NK-92 (cell line): ENCODE measurements around the gene CCDC187.
"Not testable (repeated sequence)": the region's sequence is repeated elsewhere in the genome, so short reads cannot be mapped to it uniquely, and the experiment has no call there.

Source experiments
- DNase-seq: peaks from one replicate; lab custom pipeline; 2025; ENCODE audit not compliant: unreplicated experiment; lab: John Stamatoyannopoulos, UW

The CCDC187 gene

DNA sequence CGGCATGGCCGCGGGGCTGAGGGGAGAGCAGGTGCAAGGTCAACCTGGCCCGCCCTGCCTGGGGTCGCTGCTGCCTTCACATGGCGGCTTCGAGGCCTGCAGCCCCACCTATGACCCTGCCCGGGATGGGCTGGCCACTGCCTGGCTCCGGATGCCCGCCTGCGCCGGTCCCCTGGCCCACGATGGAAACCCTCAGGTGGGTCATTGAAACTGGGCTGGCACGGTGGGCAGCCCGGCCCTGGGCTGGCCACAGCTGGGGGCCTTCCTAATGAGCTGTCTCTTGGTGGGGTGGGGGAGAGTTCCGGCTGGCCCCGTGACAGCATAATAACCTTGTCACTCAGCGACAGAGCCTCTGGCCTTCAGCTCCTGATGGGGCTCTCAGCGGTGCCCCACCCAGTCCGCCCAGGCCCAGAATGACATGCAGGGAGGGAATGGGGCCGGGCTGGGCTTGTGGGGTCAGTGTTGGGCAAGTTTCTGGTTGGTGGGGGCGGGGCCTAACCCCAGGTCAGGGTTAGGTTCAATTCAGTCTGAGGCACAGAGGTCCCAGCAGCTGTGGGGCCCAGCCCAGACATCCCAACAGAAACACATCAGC is at the start of gene CCDC187:
CCDC187 (minus strand) TSS at position 270 of the 592 bp plus-strand sequence; CDS start at position 6, 264 bp downstream.
- no peak for DNase-seq

DNA sequence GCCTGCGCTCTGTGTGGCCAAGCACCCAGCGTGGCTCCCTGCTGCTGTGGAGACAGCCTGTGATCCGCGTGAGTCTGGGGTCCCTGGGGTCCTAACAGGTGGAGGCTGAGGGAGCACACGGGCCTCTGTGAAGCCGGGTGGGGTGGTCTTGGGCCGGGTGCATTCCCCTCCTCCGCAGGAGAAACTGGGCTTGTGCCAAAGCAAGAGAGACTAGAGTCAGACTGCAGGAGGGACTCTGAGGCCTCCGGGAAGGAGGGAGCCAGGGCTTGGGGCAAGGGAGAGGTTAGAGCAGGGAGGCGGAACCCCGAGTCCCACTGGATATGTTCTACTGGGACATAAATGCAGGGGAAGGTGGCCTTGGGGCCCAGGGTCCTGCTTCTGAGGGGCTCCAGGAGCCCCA is 49.2 kb upstream of the CCDC187 start:
- no peak for DNase-seq

DNA sequence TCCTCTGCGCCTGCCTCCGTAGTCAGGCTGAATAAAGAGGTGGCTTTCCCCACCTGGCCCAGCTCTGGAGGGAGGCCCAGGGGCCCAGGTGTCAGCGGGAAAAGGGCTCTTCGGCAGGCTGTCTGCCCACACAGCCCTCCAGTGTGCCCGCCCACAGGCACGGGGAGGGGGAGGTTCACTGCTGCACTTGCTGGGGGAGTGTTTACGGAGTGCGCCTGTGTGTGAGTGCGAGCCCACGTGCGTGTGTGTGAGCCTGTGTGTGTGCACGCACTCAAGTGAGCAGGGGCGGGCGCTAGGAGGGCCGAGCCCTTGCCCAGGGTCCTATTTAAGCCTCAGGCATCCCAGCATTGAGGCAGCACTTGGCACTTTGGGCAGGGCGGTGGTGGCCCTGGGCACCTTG is 48.8 kb upstream of the CCDC187 start:
- no peak for DNase-seq

DNA sequence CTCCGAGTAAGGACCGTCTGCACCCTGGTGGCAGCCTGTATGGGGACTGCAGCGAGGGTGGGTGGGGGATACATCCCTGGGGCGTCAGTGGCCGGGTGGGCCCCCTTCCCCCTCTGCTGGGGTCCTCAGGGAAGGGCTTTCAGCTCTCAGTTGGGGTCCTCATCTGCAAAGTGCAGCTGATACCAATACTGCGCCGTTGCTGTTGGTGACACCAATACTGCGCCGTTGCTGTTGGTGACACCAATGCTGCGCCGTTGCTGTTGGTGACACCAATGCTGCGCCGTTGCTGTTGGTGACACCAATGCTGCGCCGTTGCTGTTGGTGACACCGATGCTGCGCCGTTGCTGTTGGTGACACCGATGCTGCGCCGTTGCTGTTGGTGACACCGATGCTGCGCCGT is 48.0 kb upstream of the CCDC187 start:
- DNase-seq: not testable (repeated sequence)

DNA sequence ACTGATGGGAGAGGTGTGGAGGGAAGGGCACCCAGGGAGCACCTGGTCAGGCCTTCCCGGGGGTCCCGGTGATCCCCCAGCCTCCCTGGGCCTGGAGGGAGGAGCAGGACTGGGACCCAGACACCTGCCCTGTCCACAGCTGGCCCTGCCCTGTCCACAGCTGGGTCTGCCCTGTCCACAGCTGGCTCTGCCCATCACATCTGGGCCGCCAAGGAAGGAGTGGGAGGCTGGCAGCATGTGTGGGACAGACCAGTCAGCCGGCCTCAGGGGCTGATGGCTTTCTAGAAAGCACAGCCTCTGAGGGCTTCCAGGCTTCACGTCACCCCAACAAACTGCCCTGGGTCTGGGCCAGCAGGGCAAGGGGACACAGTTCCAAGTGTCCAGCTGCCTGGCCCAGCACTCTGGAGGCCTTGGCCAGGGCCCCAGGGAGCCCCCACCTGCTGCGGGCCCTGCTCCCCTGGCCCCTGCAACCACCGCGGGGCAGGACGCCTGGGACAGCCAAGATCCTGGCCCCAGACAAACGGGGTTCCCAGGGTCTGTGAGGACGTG is 47.4 kb upstream of the CCDC187 start:
- DNase-seq: no peak

DNA sequence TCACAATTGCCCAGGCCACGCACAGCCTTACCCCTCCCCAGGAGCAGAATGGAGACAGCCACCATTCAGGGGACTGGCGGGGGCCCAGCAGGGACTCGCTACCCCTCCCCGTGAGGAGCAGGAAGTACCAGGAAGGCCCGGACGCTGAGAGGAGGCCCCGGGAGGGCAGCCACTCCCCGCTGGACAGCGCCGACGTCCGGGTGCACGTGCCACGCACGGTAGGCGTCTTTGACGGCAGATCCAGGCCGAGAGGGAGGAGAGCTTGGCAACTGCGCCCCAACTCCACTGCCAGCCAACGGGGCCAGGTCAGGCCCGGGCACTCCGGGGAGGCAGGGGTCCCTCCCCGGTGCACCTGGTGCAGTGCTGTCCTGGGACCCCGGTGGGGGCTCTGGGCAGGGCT is 45.7 kb upstream of the CCDC187 start:
- DNase-seq: no peak

DNA sequence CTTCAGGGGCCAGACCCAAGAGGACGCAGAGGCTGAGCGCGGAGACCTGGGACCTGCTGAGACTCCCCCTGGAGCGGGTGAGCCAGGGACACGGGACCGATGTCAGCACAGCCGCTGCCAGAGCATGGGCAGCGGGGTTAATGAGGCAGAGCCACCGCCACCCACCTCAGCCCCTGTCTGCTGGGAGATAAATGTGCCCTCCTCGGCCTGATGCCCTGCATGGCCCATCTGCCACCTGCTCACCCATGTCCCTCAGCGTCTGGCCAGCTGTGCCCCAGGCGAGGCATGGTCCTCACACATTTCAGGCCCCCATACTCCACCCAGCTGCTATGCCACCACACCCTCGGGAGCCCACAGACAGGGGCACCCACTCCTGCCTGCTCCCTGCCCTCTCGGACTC is 44.8 kb upstream of the CCDC187 start:
- no peak for DNase-seq

DNA sequence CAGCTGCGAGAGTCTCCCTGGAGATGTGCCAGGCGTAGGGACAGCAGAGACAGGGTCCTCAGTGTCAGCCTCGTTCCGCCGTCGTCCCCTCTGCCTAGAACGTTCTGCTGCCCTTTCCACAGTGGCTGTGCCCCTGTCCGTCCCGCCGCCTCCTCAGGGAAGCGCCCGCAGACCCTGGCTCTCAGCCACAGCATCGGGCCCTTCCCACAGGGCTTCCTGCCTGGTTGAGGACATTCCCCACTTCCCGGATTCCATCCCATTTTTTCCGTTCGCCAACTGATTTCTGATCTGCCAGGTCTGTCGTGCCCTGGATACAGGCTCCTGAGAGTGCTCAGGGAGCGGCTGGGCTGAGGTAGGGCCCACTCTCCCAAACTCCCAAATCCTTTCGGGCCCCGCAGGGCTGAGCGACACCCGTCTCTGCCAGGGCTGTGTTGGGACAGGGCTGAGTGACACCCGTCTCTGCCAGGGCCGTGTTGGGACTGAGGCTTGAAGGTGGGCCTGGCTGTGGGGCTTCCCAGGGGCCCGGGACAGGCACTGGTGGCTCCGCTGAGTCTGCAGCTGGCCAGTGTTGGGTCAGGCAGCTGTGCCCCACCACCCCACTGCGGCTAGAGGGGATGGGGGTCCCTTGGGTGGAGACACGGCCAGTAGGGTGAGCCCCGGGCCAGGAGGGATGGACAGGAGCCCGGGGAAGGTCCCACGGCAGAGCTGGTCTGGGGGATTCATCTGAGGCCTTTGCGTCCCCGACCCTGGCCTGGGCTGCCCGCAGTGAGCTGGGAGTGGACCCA is 43.8 kb upstream of the CCDC187 start:
- DNase-seq: no peak

DNA sequence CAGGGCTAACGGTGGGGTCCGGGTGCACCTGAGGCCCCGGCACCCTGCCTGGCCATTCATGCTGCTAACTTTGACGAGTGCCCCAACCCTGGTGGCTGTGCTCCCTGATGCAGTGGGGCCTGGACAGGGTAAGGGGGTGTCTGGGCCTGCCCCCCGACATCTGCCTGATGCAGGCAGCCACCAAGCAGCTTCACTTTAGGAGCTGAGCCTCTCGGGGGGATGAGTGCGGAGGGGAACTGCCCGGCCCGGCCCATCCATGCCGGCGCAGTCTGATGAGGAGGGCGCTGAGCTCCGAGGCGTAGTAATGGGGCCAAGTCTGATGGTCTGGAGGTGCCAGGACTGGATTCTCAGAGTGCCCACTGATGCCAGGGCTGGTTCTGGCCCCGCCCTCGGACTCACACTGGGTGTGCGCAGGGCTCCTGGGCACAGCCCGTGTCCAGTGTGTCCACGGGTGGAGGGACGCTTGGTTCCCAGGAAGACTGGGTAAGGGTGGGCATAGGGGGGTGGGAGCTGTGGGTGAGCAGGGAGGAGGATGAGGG is 43.1 kb upstream of the CCDC187 start:
- no peak for DNase-seq

DNA sequence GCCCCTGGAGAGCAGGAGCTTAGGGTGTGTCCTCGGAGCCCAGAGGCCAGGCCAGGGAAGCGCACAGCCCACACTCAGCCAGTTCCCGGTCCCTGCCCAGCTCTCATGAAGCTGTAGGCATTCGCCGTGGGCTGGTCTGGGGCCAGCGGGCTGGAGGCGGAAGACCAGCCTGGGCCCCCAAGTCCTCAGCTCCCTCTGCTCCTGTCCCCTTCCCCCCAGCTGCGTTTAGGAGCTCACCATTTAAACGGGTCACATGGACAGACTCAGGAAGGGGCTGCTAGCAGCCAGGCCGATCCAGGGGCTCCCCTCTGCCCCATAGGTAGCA is 42.2 kb upstream of the CCDC187 start:
- DNase-seq: no peak

DNA sequence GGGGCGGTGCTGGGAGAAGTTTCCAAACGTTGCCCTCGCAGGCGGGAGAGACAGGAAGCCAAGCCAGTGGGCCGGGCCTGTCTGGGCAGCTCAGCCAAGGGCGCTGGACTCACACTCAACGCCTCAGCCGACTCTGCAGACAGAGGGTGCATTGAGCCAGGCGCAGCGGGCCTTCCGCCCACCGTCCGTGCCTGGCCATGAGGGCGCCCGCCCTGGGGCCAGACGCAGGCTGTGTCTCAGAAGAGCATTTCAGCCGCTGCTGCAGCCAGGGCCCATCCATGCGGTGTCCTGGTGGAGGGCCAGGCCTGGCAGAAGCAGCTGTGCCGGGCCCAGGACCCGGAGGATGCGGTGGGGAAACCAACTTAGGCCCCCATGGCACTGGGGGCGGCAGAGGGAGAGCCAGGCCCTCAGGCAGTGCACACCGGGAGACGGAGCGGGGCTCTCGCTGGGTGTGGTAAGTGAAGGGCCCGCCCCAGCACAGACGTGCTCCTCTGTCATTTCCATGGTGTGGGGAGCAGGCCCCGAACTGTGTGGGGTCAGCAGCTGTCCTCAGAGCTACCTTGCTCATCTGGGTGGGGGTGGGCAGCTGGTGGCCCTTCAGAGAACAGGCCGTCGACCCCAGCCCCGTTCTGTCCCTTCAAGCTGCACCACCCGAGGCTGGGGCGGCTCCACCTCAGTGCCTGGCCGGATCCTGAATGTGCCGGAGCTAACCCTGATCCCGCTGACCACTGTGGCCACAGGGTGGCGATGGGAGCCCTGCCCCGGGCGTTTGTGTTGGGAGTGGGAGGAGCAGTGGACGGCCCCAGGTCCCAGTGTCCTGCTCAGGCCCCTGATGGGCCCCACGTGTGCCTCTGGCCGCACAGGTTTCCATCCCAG is 41.6 kb upstream of the CCDC187 start:
- no peak for DNase-seq

DNA sequence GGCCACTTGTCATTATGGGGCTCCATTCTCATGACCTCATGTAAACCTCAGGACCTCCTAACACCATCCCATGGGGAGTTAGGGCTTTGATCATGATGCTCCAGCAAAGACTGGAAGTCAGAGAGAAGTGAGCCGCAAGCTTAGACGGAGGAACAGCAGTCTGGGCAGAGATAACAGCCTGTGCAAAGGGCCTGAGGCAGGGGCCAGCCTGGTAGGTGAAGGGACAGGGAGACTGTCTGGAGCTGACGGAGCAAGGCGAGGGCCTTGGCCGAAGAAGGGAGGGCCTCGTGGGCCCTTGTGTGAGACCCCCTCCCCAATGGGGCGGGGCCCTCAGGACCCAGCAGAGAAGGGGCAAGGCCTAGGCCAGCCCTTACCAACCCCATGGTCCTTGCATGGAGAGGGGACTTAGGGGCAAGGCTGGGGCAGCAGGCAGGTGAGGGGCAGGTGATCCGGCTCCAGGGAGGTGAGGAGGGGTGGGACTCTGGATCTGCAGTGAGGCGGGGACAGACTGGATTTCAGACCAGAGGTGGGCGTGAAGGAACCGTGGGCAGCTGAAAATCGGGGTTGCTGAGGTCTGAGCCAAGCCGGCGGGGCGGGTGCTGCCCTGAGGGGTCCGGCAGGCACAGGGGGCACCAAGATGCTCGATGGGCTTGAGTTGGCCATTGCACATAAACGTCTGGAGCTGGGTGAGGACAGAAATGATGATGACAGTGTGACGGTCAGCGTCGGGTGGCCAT is 40.8 kb upstream of the CCDC187 start:
- no peak for DNase-seq

DNA sequence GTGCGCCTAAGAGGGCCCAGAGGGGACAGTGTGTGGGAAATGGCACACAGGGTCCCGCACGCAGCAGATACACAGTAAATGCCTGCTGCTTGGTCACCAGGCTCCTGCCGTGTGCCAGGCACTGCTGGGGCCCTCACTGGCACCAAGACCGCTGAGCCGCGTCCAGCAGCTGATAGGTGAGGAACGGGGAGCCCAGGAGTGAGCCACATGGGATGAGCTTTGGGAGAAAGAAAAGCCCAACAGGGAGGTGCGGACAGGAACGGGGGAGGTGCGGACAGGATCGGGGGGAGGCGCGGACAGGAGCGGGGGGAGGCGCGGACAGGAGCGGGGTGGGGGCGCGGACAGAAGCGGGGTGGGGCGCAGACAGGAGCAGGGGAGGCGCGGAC is 40.0 kb upstream of the CCDC187 start:
- DNase-seq: no peak

DNA sequence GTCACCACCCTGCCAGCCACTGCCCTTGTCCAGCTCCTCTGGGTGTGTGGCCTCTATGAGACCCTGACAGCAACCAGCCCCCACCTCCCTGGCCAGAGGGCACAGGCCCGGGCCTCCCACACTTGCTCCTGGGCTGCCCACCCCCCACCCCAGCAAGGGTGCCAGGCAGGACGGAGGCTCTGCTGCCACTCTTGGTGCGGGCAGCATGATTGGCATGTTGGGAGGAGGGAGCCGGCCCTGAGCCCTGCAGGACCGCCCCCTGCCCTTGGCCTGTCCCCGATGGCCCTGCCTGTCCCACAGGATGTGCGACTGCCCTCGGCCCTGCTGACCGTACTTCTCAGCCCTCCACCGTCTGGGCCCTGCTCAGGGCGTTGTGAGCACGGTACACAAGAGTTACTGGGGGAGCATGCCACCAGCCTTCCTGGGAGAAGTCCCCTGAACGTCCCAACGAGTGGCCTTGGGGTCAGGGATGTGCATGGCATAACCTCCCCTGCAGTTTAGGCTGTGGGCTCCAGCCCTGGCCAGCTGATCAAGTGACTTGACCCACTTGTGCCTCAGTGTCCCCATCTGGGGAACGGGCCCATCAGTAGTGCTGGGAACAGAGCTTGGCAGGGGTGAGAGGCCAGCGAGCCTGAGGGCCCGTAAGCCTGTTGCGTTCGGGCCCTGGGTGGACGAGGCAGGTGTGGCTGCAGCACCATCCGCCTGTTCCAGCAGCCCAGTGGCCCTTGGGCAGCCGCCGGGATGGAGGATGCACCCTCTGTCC is 39.4 kb upstream of the CCDC187 start:
- no peak for DNase-seq

DNA sequence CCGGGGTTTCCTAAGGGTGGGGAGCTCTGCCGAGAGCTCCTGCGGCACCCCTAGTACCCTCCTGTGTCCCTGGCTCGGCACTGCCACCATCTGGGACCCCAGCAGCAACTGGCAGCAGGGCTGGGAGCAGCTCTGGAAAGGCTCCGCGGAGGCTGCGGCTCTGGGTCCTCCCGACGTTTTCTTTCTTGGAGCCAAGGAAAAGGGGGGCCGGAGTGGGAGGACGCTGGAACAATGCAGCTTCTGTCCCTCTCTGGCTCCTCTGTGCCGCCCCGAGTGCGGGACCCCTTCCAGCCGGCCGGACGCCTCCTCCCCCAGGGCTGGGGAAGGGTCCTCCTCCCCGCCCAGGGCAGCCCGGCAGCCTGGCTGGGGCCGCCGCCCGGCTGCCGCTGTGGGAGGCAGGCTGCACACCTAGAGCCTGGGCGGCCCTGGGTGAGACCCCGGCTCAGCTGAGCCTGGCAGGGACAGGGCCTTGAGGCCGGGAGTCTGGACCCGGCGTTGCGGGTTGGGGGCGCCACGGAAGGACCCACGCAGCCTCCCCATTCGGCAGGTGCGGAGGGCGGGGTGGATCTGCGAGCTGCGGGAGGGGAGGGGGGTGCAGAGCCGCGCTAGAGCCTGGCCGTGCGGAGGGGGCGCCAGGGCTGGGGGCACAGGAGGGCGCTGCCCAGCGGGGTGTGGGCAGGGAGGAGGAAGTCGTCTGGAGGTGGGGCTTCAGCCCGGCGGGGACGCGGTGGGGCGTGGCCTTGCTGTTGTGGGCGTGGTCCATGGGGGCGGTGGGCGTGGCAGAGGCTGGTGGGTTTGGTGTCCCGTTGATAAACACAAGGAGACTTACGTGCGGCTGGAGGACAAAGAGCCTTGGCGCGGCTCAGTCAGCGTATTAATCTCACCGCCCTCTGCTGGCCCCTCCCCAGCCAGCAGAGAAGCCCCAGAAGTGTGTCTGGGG is 38.6 kb upstream of the CCDC187 start:
- DNase-seq: no peak

DNA sequence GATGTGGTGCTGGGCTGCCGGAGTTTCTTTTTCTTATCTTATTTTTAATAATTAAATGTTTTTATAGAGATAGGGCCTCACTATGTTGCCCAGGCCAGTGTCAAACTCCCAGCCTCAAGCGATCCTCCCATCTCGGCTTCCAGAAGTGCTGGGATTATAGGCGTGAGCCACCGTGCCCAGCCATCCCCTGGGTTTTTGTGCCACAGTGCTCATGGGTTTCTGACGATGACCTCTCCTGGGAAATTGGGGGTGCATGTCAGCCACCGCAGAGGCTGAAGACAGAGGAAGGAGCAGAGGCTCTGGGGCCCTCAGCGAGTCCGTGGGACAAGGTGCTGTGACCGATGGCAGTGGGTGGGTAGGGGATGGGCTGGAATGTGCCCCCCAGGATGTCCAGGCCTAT is 37.9 kb upstream of the CCDC187 start:
- no peak for DNase-seq

DNA sequence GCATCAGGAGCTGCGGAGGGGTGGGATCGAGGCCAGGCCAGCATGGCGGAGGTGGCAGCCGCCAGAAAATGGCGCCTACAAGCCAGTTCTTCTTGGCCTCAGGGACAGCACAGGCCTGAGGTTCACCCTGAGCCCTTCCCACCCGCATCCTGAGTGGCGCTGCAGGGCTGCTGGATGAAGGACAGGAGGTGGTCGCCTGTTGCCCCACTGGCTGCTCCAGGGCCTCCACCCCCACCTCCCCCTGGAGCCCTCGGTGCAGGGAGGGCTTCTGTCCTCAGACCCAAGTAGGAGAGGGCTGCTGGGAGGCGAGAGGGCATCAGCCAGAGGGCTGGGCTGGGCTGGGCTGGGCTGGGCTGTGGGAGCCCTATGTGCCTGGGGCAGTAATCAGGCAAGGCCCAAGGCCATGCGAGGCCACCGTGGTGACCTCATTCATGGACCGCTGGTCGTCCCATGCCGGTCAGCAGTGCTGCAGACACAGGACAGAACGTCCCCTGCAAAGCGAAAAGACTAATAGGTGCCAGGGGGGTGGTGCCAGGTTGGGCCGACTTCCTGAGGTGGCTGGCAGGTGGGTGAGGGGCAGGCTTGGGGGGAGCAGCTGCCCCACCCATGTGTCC is 37.3 kb upstream of the CCDC187 start:
- no peak for DNase-seq

DNA sequence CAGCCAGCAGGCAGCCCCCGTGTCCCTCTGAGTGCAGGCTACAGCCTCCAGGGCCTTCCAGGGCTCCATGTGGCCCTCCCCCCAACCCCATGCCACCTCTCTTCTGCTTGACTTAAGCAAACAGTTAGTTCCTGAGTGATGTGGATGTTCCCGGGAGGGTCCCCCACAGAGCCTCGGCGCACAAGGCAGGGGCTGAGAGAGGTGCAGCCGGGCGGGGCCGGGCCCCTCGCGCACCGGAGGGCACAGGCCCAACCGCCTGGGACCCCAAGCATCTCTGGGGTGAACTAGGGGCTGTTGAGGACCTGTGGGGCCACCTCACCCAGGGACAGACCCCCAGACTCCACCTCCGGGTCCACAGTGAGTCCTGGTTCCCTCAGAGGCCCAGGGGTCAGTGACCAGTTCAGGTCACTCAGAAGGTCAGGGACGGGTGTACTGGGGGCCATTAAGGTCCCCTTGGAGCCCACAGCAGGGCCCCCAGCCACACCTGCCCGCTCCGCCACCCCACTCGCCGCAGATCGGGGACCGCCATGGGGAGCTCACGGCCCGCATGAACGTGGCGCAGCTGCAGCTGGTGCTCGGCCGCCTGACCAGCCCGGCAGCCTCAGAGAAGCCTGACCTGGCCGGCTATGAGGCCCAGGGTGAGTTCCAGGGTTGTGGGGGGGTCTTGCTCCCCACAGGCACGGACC is 36.6 kb upstream of the CCDC187 start:
- DNase-seq: no peak
